Panc1 (cell line): ENCODE measurements around the gene CACNA1D. TPM values are rescaled to one million over a fixed set of nuclear protein-coding genes. Genes with fewer than 3 reads are reported as not detected.
A peak's percentile ranks its signal among the peaks of the same experiment; 100 is the strongest.

ENCODE experiments used
- ATAC-seq: fragments of 200-7000 bp; cut with Tn5 transposase; 2 replicates; pipeline ENCODE4 v1.9.1; 2020; ENCODE audit warnings: mild to moderate bottlenecking, moderate library complexity
- BruUV-seq: library from RNA; stranded (reverse); fragments of 400-500 nt; replicated peaks from 2 replicates; lab custom pipeline; 2021; lab: Mats Ljungman, UMichigan
- CTCF ChIA-PET: fragments of 300-600 bp; sonication (Branson Sonifier 250); formaldehyde crosslinking; loops from one replicate; lab custom pipeline; 2022; ENCODE audit warnings: antibody characterized with exemption; lab: Charles Lee
- POLR2A ChIA-PET: fragments of 300-600 bp; sonication (Branson Sonifier 250); formaldehyde crosslinking; loops from one replicate; lab custom pipeline; 2022; ENCODE audit warnings: antibody characterized with exemption; lab: Charles Lee
- DNase-seq: peaks from one replicate; pipeline ENCODE4 v3.0.0-alpha.2; 2010; ENCODE audit warnings: low read depth, low spot score
- H3K27ac ChIP-seq: 2 replicates; pipeline ENCODE4 v1.5.1; 2011; ENCODE audit warnings: mild to moderate bottlenecking, low read length, inconsistent platforms
- H3K27me3 ChIP-seq: fragments of 200-500 bp; sonication (Bioruptor generic); 2 replicates; pipeline ENCODE4 v1.6.0; 2014; ENCODE audit warnings: low read length, inconsistent platforms; ENCODE audit not compliant: control insufficient read depth, insufficient read depth
- H3K36me3 ChIP-seq: fragments of 200-500 bp; sonication (Bioruptor generic); 2 replicates; pipeline ENCODE4 v1.5.1; 2014; ENCODE audit warnings: inconsistent platforms, mild to moderate bottlenecking, low read length, moderate library complexity; ENCODE audit not compliant: control insufficient read depth, insufficient read depth
- H3K4me1 ChIP-seq: 2 replicates; pipeline ENCODE4 v1.5.1; 2011; ENCODE audit warnings: inconsistent platforms, mild to moderate bottlenecking, low read length, moderate library complexity; ENCODE audit not compliant: control insufficient read depth, insufficient read depth
- H3K4me3 ChIP-seq, 2 experiments: 2 replicates each; pipeline ENCODE4 v1.5.1; 2011 to 2012; ENCODE audit warnings: low read depth in 2 of 2, low read length in 2 of 2, mild to moderate bottlenecking in 2 of 2, inconsistent platforms in 1 of 2, moderate library complexity in 1 of 2
- H3K9me3 ChIP-seq: fragments of 200-500 bp; sonication (Bioruptor generic); 2 replicates; pipeline ENCODE4 v1.5.1; 2014; ENCODE audit warnings: low read depth, mild to moderate bottlenecking, inconsistent platforms, low read length, moderate library complexity; ENCODE audit not compliant: control insufficient read depth, insufficient read depth
- POLR2AphosphoS5 ChIP-seq: IDR thresholded peaks from 2 replicates; pipeline ENCODE4 v1.6.1; 2012; ENCODE audit warnings: mild to moderate bottlenecking, low read depth, low read length, moderate library complexity
- SIN3A ChIP-seq: IDR thresholded peaks from 2 replicates; pipeline ENCODE4 v1.6.1; 2012; ENCODE audit warnings: low read depth, mild to moderate bottlenecking, low read length, moderate library complexity, borderline replicate concordance; ENCODE audit not compliant: insufficient read depth
- TCF7L2 ChIP-seq: IDR thresholded peaks from 2 replicates; pipeline ENCODE4 v1.6.1; 2011; ENCODE audit warnings: mild to moderate bottlenecking, low read depth, low read length, inconsistent platforms
- in situ Hi-C: cut with HindIII; loops from 2 replicates; pipeline ENCODE4 v1.10.0; 2016; ENCODE audit warnings: low sequenced_read_pairs, low pct_unique_long_range_greater_than_20kb
- intact Hi-C: fragments of 100-400 bp; cut with micrococcal nuclease; formaldehyde crosslinking; loops from one replicate; pipeline ENCODE4 v1.10.0; 2022; ENCODE audit not compliant: unreplicated experiment
- total RNA-seq: library from RNA; stranded (reverse); gene quantifications from one replicate; pipeline ENCODE4 v1.2.1, GENCODE V29; 2021; ENCODE audit not compliant: unreplicated experiment
- TF ChIP-seq, protein P1 (sequence below), 2 experiments: IDR thresholded peaks; 2 replicates each; pipeline ENCODE4 v1.6.1; 2011 to 2012; ENCODE audit warnings: low read depth in 2 of 2, control low read depth in 1 of 2, low read length in 1 of 2, mild to moderate bottlenecking in 1 of 2, moderate library complexity in 1 of 2; ENCODE audit not compliant: insufficient read depth in 1 of 2
- TF ChIP-seq, protein P2 (sequence below): fragments of 450-650 bp; IDR thresholded peaks from 2 replicates; pipeline ENCODE4 v1.5.1; 2017; ENCODE audit warnings: mild to moderate bottlenecking

CACNA1D gene
- total RNA-seq, 1 experiment from 2014 or later: 23.0 TPM

GRCh38 chr3:53820756-53821580 lies 326.6 kb downstream of the CACNA1D start:
- no peaks in the 10 kb centered on the region for H3K27me3 ChIP-seq
- ATAC-seq: no peak
- H3K4me1 ChIP-seq: no peaks in the 10 kb centered on the region
- intact Hi-C loops: no loop called here
- H3K36me3 ChIP-seq: peaks cover 2% of the 10 kb centered on the region; the same call in 1 of the 2 replicates
- TF ChIP-seq POLR2AphosphoS5 (no peak), TCF7L2 (no peak), SIN3A (no peak)
- TF ChIP-seq, protein P1, sequence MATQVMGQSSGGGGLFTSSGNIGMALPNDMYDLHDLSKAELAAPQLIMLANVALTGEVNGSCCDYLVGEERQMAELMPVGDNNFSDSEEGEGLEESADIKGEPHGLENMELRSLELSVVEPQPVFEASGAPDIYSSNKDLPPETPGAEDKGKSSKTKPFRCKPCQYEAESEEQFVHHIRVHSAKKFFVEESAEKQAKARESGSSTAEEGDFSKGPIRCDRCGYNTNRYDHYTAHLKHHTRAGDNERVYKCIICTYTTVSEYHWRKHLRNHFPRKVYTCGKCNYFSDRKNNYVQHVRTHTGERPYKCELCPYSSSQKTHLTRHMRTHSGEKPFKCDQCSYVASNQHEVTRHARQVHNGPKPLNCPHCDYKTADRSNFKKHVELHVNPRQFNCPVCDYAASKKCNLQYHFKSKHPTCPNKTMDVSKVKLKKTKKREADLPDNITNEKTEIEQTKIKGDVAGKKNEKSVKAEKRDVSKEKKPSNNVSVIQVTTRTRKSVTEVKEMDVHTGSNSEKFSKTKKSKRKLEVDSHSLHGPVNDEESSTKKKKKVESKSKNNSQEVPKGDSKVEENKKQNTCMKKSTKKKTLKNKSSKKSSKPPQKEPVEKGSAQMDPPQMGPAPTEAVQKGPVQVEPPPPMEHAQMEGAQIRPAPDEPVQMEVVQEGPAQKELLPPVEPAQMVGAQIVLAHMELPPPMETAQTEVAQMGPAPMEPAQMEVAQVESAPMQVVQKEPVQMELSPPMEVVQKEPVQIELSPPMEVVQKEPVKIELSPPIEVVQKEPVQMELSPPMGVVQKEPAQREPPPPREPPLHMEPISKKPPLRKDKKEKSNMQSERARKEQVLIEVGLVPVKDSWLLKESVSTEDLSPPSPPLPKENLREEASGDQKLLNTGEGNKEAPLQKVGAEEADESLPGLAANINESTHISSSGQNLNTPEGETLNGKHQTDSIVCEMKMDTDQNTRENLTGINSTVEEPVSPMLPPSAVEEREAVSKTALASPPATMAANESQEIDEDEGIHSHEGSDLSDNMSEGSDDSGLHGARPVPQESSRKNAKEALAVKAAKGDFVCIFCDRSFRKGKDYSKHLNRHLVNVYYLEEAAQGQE (IDR thresholded peaks at IDR 0.05; ENCODE audit: insufficient read depth in 1 of 2, low read depth in 2 of 2, low read length in 1 of 2): no peak
- ChIA-PET POLR2A (no interaction called here), CTCF (no interaction called here)
- H3K27ac ChIP-seq: no peak overlapping the region
- no peak for DNase-seq
- in situ Hi-C loops: no loop called here
- BruUV-seq: no TSS peak
- H3K4me3 ChIP-seq: no peak overlapping the region
- H3K9me3 ChIP-seq: no peaks in the 10 kb centered on the region

- intact Hi-C loops: no loop called here
Observed at GRCh38 chr3:53821631-53822121, 327.3 kb downstream of the CACNA1D start.

More at GRCh38 chr3:53821631-53822121, 327.3 kb downstream of the CACNA1D start:
- no peak overlapping the region for H3K27ac ChIP-seq
- in situ Hi-C loops: no loop called here
- no TSS peak for BruUV-seq
- H3K36me3 ChIP-seq: peaks cover 2% of the 10 kb centered on the region; the same call in 1 of the 2 replicates
- ChIA-PET POLR2A (no interaction called here), CTCF (no interaction called here)
- H3K9me3 ChIP-seq: no peaks in the 10 kb centered on the region
- no peak overlapping the region for H3K4me3 ChIP-seq
- H3K27me3 ChIP-seq: no peaks in the 10 kb centered on the region
- no peak for DNase-seq
- TF ChIP-seq, protein P2, sequence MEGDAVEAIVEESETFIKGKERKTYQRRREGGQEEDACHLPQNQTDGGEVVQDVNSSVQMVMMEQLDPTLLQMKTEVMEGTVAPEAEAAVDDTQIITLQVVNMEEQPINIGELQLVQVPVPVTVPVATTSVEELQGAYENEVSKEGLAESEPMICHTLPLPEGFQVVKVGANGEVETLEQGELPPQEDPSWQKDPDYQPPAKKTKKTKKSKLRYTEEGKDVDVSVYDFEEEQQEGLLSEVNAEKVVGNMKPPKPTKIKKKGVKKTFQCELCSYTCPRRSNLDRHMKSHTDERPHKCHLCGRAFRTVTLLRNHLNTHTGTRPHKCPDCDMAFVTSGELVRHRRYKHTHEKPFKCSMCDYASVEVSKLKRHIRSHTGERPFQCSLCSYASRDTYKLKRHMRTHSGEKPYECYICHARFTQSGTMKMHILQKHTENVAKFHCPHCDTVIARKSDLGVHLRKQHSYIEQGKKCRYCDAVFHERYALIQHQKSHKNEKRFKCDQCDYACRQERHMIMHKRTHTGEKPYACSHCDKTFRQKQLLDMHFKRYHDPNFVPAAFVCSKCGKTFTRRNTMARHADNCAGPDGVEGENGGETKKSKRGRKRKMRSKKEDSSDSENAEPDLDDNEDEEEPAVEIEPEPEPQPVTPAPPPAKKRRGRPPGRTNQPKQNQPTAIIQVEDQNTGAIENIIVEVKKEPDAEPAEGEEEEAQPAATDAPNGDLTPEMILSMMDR: no peak
- TF ChIP-seq TCF7L2: no peak
- TF ChIP-seq POLR2AphosphoS5: no peak
- TF ChIP-seq, protein P1 (IDR thresholded peaks at IDR 0.05; ENCODE audit: insufficient read depth in 1 of 2, low read depth in 2 of 2, low read length in 1 of 2): no peak
- peak; percentile 15; the same call in 1 of the 2 replicates for ATAC-seq
- no peaks in the 10 kb centered on the region for H3K4me1 ChIP-seq
